K562 (cell line): ENCODE measurements around the gene SEC11A. TPM values are rescaled to one million over a fixed set of nuclear protein-coding genes. Genes with fewer than 3 reads are reported as not detected.

Experiments
- ARID3A ChIP-seq: IDR thresholded peaks from 2 replicates; pipeline ENCODE4 v1.6.1; 2012; ENCODE audit warnings: low read depth, low read length, improper control_type of control experiment, borderline replicate concordance
- CREB1 ChIP-seq, 2 experiments: sonication (generic) in 1 of 2; formaldehyde crosslinking in 1 of 2; IDR thresholded peaks; 2 replicates each; pipeline versions ENCODE4 v1.6.1 to v1.8.0; 2012 to 2022; ENCODE audit warnings: inconsistent platforms in 1 of 2, mild to moderate bottlenecking in 1 of 2, missing genetic modification reagents in 1 of 2, moderate library complexity in 1 of 2
- EHMT2 ChIP-seq: fragments of 450-650 bp; IDR thresholded peaks from 2 replicates; pipeline ENCODE4 v1.6.1; 2018; ENCODE audit warnings: antibody characterized with exemption
- ESRRB ChIP-seq: fragments of 250-450 bp; sonication (Bioruptor Pico); IDR thresholded peaks from 2 replicates; pipeline ENCODE4 v1.5.0; 2020; ENCODE audit warnings: mild to moderate bottlenecking, moderate library complexity, borderline replicate concordance
- FOXK1 ChIP-seq: sonication (generic); formaldehyde crosslinking; IDR thresholded peaks from 2 replicates; pipeline ENCODE4 v1.8.0; 2022; ENCODE audit warnings: missing genetic modification reagents, mild to moderate bottlenecking, borderline replicate concordance
- GATAD2A ChIP-seq: fragments of 450-650 bp; IDR thresholded peaks from 2 replicates; pipeline ENCODE4 v1.6.1; 2017
- HNRNPK ChIP-seq: fragments of 200-400 bp; formaldehyde crosslinking; IDR thresholded peaks from one replicate; pipeline ENCODE4 v1.6.1; 2018; ENCODE audit warnings: mild to moderate bottlenecking, low read depth, low read length; ENCODE audit not compliant: poor library complexity, severe bottlenecking
- HNRNPUL1 ChIP-seq: fragments of 200-400 bp; formaldehyde crosslinking; IDR thresholded peaks from 2 replicates; pipeline ENCODE4 v1.6.1; 2017; ENCODE audit warnings: low read length
- TSHZ1 ChIP-seq: fragments of 250-450 bp; sonication (Bioruptor Pico); IDR thresholded peaks from 2 replicates; pipeline ENCODE4 v1.4.0; 2020; ENCODE audit warnings: mild to moderate bottlenecking, moderate library complexity
- ZBTB8A ChIP-seq: fragments of 450-650 bp; IDR thresholded peaks from 2 replicates; pipeline ENCODE4 v1.6.1; 2018; ENCODE audit warnings: mild to moderate bottlenecking, moderate library complexity; ENCODE audit not compliant: partially characterized antibody
- ZNF324 ChIP-seq: fragments of 250-450 bp; sonication (Bioruptor Pico); IDR thresholded peaks from 2 replicates; pipeline ENCODE4 v1.4.0; 2020; ENCODE audit warnings: mild to moderate bottlenecking
- ZZZ3 ChIP-seq: fragments of 450-650 bp; IDR thresholded peaks from 2 replicates; pipeline ENCODE4 v1.6.1; 2016; ENCODE audit warnings: antibody characterized with exemption, mild to moderate bottlenecking, moderate library complexity
- polyA plus RNA-seq, 8 experiments: library from polyadenylated mRNA; depleted of rRNA in 4 of 8; stranded (reverse) in 5 of 8; unstranded in 3 of 8; fragments of >200 nt; fragmentation: Nextera tagmentation in 2 of 8; fragmentation: Illumina TruSeq in 1 of 8; extraction: Ambion mirVana in 2 of 8; extraction: Trizol in 1 of 8; gene quantifications; 2 replicates each; pipeline versions ENCODE4 v1.2.1 to v1.2.3, GENCODE V29; 2011 to 2014; ENCODE audit warnings: inconsistent platforms in 1 of 8, missing spikeins in 1 of 8
- total RNA-seq, 7 experiments: library from RNA; depleted of rRNA in 6 of 7; stranded (reverse); fragments of >200 nt in 6 of 7; fragmentation: Illumina TruSeq in 2 of 7; extraction: Trizol in 2 of 7; gene quantifications; 2 replicates each; pipeline versions ENCODE4 v1.2.1 to v1.2.3, GENCODE V29; 2011 to 2021; ENCODE audit warnings: low replicate concordance in 1 of 7
- TF ChIP-seq, protein P1 (sequence below): fragments of 450-650 bp; formaldehyde crosslinking; IDR thresholded peaks from 2 replicates; pipeline ENCODE4 v1.4.0; 2020; ENCODE audit warnings: mild to moderate bottlenecking, mixed read lengths
- TF ChIP-seq, protein P2 (sequence below): fragments of 250-450 bp; sonication (Bioruptor Pico); IDR thresholded peaks from 2 replicates; pipeline ENCODE4 v1.4.0; 2020; ENCODE audit warnings: mild to moderate bottlenecking, moderate library complexity
- TF ChIP-seq, protein P3 (sequence below): fragments of 250-450 bp; sonication (Bioruptor Pico); IDR thresholded peaks from 2 replicates; pipeline ENCODE4 v1.8.0; 2022; ENCODE audit warnings: moderate library complexity, mild to moderate bottlenecking, inconsistent platforms
- TF ChIP-seq, protein P4 (sequence below): sonication (generic); formaldehyde crosslinking; IDR thresholded peaks from 2 replicates; pipeline ENCODE4 v1.8.1; 2023; ENCODE audit warnings: mild to moderate bottlenecking, missing genetic modification reagents

SEC11A gene
- total and polyA plus RNA-seq, 9 of the 15 experiments (the other 6 are each of a cell fraction or from before 2014, with no cell fraction given) = 175 to 310 (median 229) TPM

DNA sequence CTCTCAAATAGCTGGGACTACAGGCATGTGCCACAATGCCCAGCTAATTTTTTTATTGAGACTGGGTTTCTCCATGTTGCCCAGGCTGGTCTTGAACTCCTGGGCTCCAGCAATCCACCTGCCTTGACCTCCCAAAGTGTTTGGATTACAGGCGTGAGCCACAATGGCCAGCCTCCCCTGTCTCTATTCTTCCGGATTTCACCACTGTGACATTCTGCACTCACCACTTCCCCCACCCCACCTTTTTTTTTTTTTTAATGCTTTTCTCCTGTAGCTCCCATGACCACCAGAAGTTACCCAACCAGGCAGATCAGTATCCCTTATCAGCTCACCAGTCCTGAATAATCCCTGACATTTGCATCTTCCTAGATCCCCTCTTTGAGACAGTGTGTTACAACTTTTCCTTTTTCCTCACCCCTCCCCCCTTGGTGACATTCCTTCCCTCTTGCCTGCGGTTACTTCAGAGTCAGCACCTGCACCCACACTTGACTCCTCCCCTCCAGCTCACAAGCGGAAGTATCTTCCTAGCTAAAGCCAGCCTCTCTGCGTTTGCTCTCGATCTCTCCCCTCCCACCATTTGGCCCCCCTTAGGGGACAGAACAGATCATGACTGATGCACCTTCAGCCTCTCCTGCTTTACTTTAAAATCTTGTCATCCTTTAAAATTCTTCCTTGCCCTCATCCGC, 19.0 kb upstream of the SEC11A start (continued):
- TF ChIP-seq TSHZ1 (CRISPR knock-in tag) (no peak), HNRNPUL1 (no peak), EHMT2 (peak; percentile 79), CREB1 (IDR thresholded peaks at IDR 0.05) (no peak), CREB1 (CRISPR knock-in tag; IDR thresholded peaks at IDR 0.05) (no peak), ARID3A (peak; percentile 26; the same call in 1 of the 2 replicates), ZBTB8A (no peak), GATAD2A (peak; percentile 89), HNRNPK (no peak), FOXK1 (CRISPR knock-in tag) (no peak), ESRRB (CRISPR knock-in tag) (no peak), ZNF324 (CRISPR knock-in tag) (no peak), ZZZ3 (no peak)
- TF ChIP-seq, protein P1, sequence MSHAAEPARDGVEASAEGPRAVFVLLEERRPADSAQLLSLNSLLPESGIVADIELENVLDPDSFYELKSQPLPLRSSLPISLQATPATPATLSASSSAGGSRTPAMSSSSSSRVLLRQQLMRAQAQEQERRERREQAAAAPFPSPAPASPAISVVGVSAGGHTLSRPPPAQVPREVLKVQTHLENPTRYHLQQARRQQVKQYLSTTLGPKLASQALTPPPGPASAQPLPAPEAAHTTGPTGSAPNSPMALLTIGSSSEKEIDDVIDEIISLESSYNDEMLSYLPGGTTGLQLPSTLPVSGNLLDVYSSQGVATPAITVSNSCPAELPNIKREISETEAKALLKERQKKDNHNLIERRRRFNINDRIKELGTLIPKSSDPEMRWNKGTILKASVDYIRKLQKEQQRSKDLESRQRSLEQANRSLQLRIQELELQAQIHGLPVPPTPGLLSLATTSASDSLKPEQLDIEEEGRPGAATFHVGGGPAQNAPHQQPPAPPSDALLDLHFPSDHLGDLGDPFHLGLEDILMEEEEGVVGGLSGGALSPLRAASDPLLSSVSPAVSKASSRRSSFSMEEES (CRISPR knock-in tag) = no peak
- TF ChIP-seq, protein P2, sequence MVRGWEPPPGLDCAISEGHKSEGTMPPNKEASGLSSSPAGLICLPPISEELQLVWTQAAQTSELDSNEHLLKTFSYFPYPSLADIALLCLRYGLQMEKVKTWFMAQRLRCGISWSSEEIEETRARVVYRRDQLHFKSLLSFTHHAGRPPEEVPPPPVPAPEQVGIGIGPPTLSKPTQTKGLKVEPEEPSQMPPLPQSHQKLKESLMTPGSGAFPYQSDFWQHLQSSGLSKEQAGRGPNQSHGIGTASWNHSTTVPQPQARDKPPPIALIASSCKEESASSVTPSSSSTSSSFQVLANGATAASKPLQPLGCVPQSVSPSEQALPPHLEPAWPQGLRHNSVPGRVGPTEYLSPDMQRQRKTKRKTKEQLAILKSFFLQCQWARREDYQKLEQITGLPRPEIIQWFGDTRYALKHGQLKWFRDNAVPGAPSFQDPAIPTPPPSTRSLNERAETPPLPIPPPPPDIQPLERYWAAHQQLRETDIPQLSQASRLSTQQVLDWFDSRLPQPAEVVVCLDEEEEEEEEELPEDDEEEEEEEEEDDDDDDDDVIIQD (CRISPR knock-in tag) = no peak
- TF ChIP-seq, protein P3, sequence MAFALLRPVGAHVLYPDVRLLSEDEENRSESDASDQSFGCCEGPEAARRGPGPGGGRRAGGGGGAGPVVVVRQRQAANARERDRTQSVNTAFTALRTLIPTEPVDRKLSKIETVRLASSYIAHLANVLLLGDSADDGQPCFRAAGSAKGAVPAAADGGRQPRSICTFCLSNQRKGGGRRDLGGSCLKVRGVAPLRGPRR (CRISPR knock-in tag) = no peak
- TF ChIP-seq, protein P4, sequence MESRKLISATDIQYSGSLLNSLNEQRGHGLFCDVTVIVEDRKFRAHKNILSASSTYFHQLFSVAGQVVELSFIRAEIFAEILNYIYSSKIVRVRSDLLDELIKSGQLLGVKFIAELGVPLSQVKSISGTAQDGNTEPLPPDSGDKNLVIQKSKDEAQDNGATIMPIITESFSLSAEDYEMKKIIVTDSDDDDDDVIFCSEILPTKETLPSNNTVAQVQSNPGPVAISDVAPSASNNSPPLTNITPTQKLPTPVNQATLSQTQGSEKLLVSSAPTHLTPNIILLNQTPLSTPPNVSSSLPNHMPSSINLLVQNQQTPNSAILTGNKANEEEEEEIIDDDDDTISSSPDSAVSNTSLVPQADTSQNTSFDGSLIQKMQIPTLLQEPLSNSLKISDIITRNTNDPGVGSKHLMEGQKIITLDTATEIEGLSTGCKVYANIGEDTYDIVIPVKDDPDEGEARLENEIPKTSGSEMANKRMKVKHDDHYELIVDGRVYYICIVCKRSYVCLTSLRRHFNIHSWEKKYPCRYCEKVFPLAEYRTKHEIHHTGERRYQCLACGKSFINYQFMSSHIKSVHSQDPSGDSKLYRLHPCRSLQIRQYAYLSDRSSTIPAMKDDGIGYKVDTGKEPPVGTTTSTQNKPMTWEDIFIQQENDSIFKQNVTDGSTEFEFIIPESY (CRISPR knock-in tag) = no peak
